ENCODE results near the gene COL1A2.

Gene COL1A2

GRCh38 chr7:94394437-94395140, at the start of gene COL1A2:
TSS of gene COL1A2 (plus strand) at chr7:94394895. CDS start at chr7:94395032, 137 bp downstream.
- peak; percentile 7 for DNase-seq

GRCh38 chr7:94345907-94346306, 48.8 kb upstream of the COL1A2 start:
- no peak for DNase-seq

GRCh38 chr7:94348142-94348541, 46.6 kb upstream of the COL1A2 start:
- DNase-seq = no peak

- DNase-seq = peak; percentile 81
Measured at GRCh38 chr7:94350734-94351133, 44.0 kb upstream of the COL1A2 start.

- no peak for DNase-seq
Measured at GRCh38 chr7:94351703-94352102, 43.0 kb upstream of the COL1A2 start.

- DNase-seq = no peak
Measured at GRCh38 chr7:94352887-94353286, 41.8 kb upstream of the COL1A2 start.

- no peak for DNase-seq
Measured at GRCh38 chr7:94354953-94355352, 39.7 kb upstream of the COL1A2 start.

GRCh38 chr7:94355454-94355853, 39.2 kb upstream of the COL1A2 start:
- DNase-seq = no peak

- DNase-seq = no peak
Measured at GRCh38 chr7:94357076-94357475, 37.6 kb upstream of the COL1A2 start.

- no peak for DNase-seq
Measured at GRCh38 chr7:94360926-94361325, 33.8 kb upstream of the COL1A2 start.

- no peak for DNase-seq
Measured at GRCh38 chr7:94362276-94362675, 32.4 kb upstream of the COL1A2 start.

GRCh38 chr7:94364816-94365215, 29.9 kb upstream of the COL1A2 start:
- DNase-seq = no peak

GRCh38 chr7:94366163-94366562, 28.5 kb upstream of the COL1A2 start:
- no peak for DNase-seq

- DNase-seq = no peak
Measured at GRCh38 chr7:94366832-94367231, 27.9 kb upstream of the COL1A2 start.

GRCh38 chr7:94367949-94368348, 26.7 kb upstream of the COL1A2 start:
- DNase-seq = no peak

- DNase-seq = no peak
Measured at GRCh38 chr7:94368371-94368791, 26.3 kb upstream of the COL1A2 start.

- no peak for DNase-seq
Measured at GRCh38 chr7:94374231-94374630, 20.5 kb upstream of the COL1A2 start.

GRCh38 chr7:94374721-94375566, 19.8 kb upstream of the COL1A2 start:
- DNase-seq = no peak

GRCh38 chr7:94375691-94376090, 19.0 kb upstream of the COL1A2 start:
- DNase-seq = no peak

GRCh38 chr7:94376281-94376680, 18.4 kb upstream of the COL1A2 start:
- DNase-seq = no peak

GRCh38 chr7:94378356-94378755, 16.3 kb upstream of the COL1A2 start:
- no peak for DNase-seq

GRCh38 chr7:94380264-94380663, 14.4 kb upstream of the COL1A2 start:
- no peak for DNase-seq

- no peak for DNase-seq
Measured at GRCh38 chr7:94382132-94382531, 12.6 kb upstream of the COL1A2 start.

- DNase-seq = no peak
Measured at GRCh38 chr7:94382746-94383145, 11.9 kb upstream of the COL1A2 start.

All from NCI-H510A treated with DMSO at 0.1 percent for 48 hours (cell line).